Measurements from ENCODE around the gene RASGRF2.
"Not testable (repeated sequence)": the region's sequence is repeated elsewhere in the genome, so short reads cannot be mapped to it uniquely, and the experiment has no call there.

RASGRF2 gene

GRCh38 chr5:81121836-81122630 is 161.9 kb downstream of the RASGRF2 start:
- H3K4me3 ChIP-seq (ENCODE audit: low read length), result no peak overlapping the region
- DNase-seq (ENCODE audit: low read depth), result no peak
- no peak for TF ChIP-seq CTCF (conservative IDR thresholded peaks at IDR 0.05; ENCODE audit: low read length)

- not testable (repeated sequence) for H3K4me3 ChIP-seq (ENCODE audit: low read length); DNase-seq (ENCODE audit: low read depth)
Observed at GRCh38 chr5:81124689-81125088, 164.5 kb downstream of the RASGRF2 start.

GRCh38 chr5:81125959-81126358 is 165.8 kb downstream of the RASGRF2 start:
- no peak for TF ChIP-seq CTCF (conservative IDR thresholded peaks at IDR 0.05; ENCODE audit: low read length)
- peak; percentile 3 for DNase-seq (ENCODE audit: low read depth)
- no peak overlapping the region for H3K4me3 ChIP-seq (ENCODE audit: low read length)

GRCh38 chr5:81128416-81128815 is 168.3 kb downstream of the RASGRF2 start:
- H3K4me3 ChIP-seq (ENCODE audit: low read length), result no peak overlapping the region
- no peak for DNase-seq (ENCODE audit: low read depth)
- TF ChIP-seq CTCF (conservative IDR thresholded peaks at IDR 0.05; ENCODE audit: low read length), result no peak

GRCh38 chr5:81132381-81132780 is 172.2 kb downstream of the RASGRF2 start:
- no peak for DNase-seq (ENCODE audit: low read depth)
- TF ChIP-seq CTCF (conservative IDR thresholded peaks at IDR 0.05; ENCODE audit: low read length), result no peak
- H3K4me3 ChIP-seq (ENCODE audit: low read length), result no peak overlapping the region

GRCh38 chr5:81134066-81134465 is 173.9 kb downstream of the RASGRF2 start:
- no peak overlapping the region for H3K4me3 ChIP-seq (ENCODE audit: low read length)
- no peak for TF ChIP-seq CTCF (conservative IDR thresholded peaks at IDR 0.05; ENCODE audit: low read length)
- DNase-seq (ENCODE audit: low read depth), result no peak

- DNase-seq (ENCODE audit: low read depth), result no peak
- H3K4me3 ChIP-seq (ENCODE audit: low read length), result no peak overlapping the region
- TF ChIP-seq CTCF (conservative IDR thresholded peaks at IDR 0.05; ENCODE audit: low read length), result no peak
Observed at GRCh38 chr5:81134566-81134965, 174.4 kb downstream of the RASGRF2 start.
